Jurkat, Clone E6-1 (cell line): ENCODE results near the gene CRACDL.
A peak's percentile ranks its signal among the peaks of the same experiment; 100 is the strongest.
"Not testable (repeated sequence)": the region's sequence is repeated elsewhere in the genome, so short reads cannot be mapped to it uniquely, and the experiment has no call there.

Experiments used
- DNase-seq: peaks from one replicate; pipeline ENCODE4 v3.0.0-alpha.2; 2011; ENCODE audit warnings: low read depth, low spot score
- H3K4me3 ChIP-seq: 2 replicates; pipeline ENCODE4 v1.5.1; 2011; ENCODE audit warnings: mild to moderate bottlenecking, low read length, control low read depth, moderate library complexity

Gene CRACDL

GRCh38 chr2:98773169-98773568 lies 162.9 kb downstream of the CRACDL start:
- DNase-seq, result no peak
- no peak overlapping the region for H3K4me3 ChIP-seq

GRCh38 chr2:98772536-98772935 lies 163.5 kb downstream of the CRACDL start:
- peak overlapping the region; percentile 60 for H3K4me3 ChIP-seq
- DNase-seq, result no peak

- DNase-seq, result peak; percentile 93
- H3K4me3 ChIP-seq, result peak overlapping the region; percentile 60
Observed at GRCh38 chr2:98771721-98772524, 164.1 kb downstream of the CRACDL start.

- H3K4me3 ChIP-seq, result peak overlapping the region; percentile 60
- DNase-seq, result no peak
Observed at GRCh38 chr2:98771264-98771663, 164.8 kb downstream of the CRACDL start.

- peak overlapping the region; percentile 60 for H3K4me3 ChIP-seq
- DNase-seq, result peak; percentile 54
Observed at GRCh38 chr2:98769784-98770183, 166.2 kb downstream of the CRACDL start.

- no peak for DNase-seq
- peak overlapping the region; percentile 60 for H3K4me3 ChIP-seq
Observed at GRCh38 chr2:98769114-98769476, 166.9 kb downstream of the CRACDL start.

- peak overlapping the region; percentile 60 for H3K4me3 ChIP-seq
- DNase-seq, result peak; percentile 81
Observed at GRCh38 chr2:98768384-98769113, 167.5 kb downstream of the CRACDL start.

- no peak for DNase-seq
Observed at GRCh38 chr2:98764499-98764898, 171.5 kb downstream of the CRACDL start.

GRCh38 chr2:98763209-98763951 lies 172.6 kb downstream of the CRACDL start:
- no peak overlapping the region for H3K4me3 ChIP-seq
- DNase-seq, result no peak

More at GRCh38 chr2:98764499-98764898, 171.5 kb downstream of the CRACDL start:
- H3K4me3 ChIP-seq, result no peak overlapping the region

GRCh38 chr2:98761909-98762308 lies 174.1 kb downstream of the CRACDL start:
- H3K4me3 ChIP-seq, result no peak overlapping the region
- DNase-seq, result no peak

- no peak overlapping the region for H3K4me3 ChIP-seq
- DNase-seq, result peak; percentile 72
Observed at GRCh38 chr2:98761267-98761781, 174.7 kb downstream of the CRACDL start.

- no peak for DNase-seq
- no peak overlapping the region for H3K4me3 ChIP-seq
Observed at GRCh38 chr2:98759827-98760625, 176.0 kb downstream of the CRACDL start.

- peak; percentile 77 for DNase-seq
- H3K4me3 ChIP-seq, result no peak overlapping the region
Observed at GRCh38 chr2:98759338-98759737, 176.7 kb downstream of the CRACDL start.

GRCh38 chr2:98757904-98758421 lies 178.1 kb downstream of the CRACDL start:
- DNase-seq, result peak; percentile 91
- H3K4me3 ChIP-seq, result peak overlapping the region; percentile 35

GRCh38 chr2:98753801-98754200 lies 182.2 kb downstream of the CRACDL start:
- H3K4me3 ChIP-seq, result no peak overlapping the region
- DNase-seq, result no peak

GRCh38 chr2:98752711-98753110 lies 183.3 kb downstream of the CRACDL start:
- not testable (repeated sequence) for DNase-seq, H3K4me3 ChIP-seq

GRCh38 chr2:98751748-98752147 lies 184.3 kb downstream of the CRACDL start:
- H3K4me3 ChIP-seq, result no peak overlapping the region
- no peak for DNase-seq

GRCh38 chr2:98750593-98751282 lies 185.3 kb downstream of the CRACDL start:
- no peak for DNase-seq
- no peak overlapping the region for H3K4me3 ChIP-seq
